ENCODE data around the gene AKAP13.

The AKAP13 gene

DNA sequence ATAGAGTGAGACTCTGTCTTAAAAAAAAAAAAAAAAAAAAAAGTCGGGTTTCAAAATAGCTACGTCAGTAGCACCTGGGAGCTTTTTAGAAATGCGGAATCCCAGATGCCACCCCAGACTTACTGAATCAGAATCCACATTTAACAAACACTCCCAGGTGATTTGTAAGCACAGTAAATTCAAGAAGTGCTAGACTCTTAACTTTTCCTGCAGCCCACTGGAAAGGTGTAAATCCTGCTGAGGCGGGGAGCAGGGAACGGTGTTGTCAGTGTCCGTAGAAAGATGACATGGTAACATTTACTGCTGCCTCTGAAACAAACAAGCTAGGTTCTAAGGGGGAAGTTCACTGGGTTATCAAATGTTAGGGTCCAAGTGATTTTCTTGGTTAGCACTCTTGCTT, 2.4 kb upstream of the AKAP13 start:
- TF ChIP-seq EZH2phosphoT487 (conservative IDR thresholded peaks at IDR 0.05; ENCODE audit: low read length) = no peak
- no peak for TF ChIP-seq CTCF (IDR thresholded peaks at IDR 0.05; ENCODE audit: insufficient read depth, low read length, poor library complexity, severe bottlenecking)
- H2AFZ ChIP-seq (ENCODE audit: low read depth, low read length, severe bottlenecking) = no peak overlapping the region
- peaks cover 23% of the 10 kb centered on the region for H3F3A ChIP-seq (ENCODE audit: insufficient read depth)
- no peak overlapping the region for H3K27ac ChIP-seq (ENCODE audit: low read depth, low read length)
- no peaks in the 10 kb centered on the region for H3K36me3 ChIP-seq (ENCODE audit: low read length)
- no peak overlapping the region for H3K9ac ChIP-seq (ENCODE audit: low read length)
- H3K79me2 ChIP-seq (ENCODE audit: insufficient read depth, low read length) = peaks cover 21% of the 10 kb centered on the region
- H3K4me3 ChIP-seq (ENCODE audit: insufficient read depth, low read length, poor library complexity, severe bottlenecking) = no peak overlapping the region
- no peaks in the 10 kb centered on the region for H3K27me3 ChIP-seq (ENCODE audit: low read length)
- no peaks in the 10 kb centered on the region for H3K9me2 ChIP-seq (replicated peaks; ENCODE audit: insufficient read depth, low read length)
- H3K9me3 ChIP-seq (ENCODE audit: insufficient read depth, low read length) = no peaks in the 10 kb centered on the region
- no peaks in the 10 kb centered on the region for H4K20me1 ChIP-seq (ENCODE audit: low read depth, low read length)
- H3K4me2 ChIP-seq (ENCODE audit: low read depth, low read length, poor library complexity, severe bottlenecking) = no peak overlapping the region

DNA sequence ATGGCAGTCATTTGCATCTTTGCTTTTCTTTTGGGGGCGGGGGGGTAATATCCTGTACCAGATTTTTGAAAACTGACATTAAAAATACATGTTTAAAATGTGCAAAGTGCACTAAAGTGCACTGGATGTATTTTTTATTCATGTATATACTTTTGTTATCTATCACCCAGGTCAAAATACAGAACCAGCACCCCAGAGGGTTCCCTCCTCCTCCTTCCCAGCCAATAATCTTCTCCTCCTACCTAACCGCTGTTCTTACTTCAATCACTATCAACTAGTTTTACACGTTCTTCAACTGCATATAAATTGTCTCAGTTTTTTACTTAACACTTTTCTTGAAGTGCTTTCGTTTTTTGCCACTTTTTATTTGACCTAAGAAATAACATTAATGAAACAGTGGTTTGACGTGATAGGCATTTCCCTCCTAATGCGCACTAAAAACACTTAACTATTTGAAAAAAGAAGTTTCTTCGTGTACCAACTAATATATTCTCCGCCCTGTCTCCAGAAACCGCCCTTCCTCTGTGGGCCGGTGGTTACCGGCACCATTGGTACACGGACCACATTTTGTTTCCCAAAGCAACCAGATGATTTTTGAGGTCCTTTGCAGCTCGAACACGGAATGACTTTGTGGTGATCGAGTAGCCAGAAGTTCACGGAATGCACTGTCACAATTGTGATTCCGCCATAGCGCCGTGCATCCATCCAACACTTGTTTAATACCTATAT, 836 bp upstream of the AKAP13 start:
- TF ChIP-seq EZH2phosphoT487 (conservative IDR thresholded peaks at IDR 0.05; ENCODE audit: low read length) = no peak
- no peak for TF ChIP-seq CTCF (IDR thresholded peaks at IDR 0.05; ENCODE audit: insufficient read depth, low read length, poor library complexity, severe bottlenecking)
- Histone ChIP-seq H4K20me1 (ENCODE audit: low read depth, low read length) (no peaks in the 10 kb centered on the region), H3K9ac (ENCODE audit: low read length) (peak overlapping the region; percentile 64), H3K79me2 (ENCODE audit: insufficient read depth, low read length) (peaks cover 37% of the 10 kb centered on the region), H3K9me2 (replicated peaks; ENCODE audit: insufficient read depth, low read length) (no peaks in the 10 kb centered on the region), H3K4me3 (ENCODE audit: insufficient read depth, low read length, poor library complexity, severe bottlenecking) (peak overlapping the region; percentile 61), H3K9me3 (ENCODE audit: insufficient read depth, low read length) (no peaks in the 10 kb centered on the region), H3K4me2 (ENCODE audit: low read depth, low read length, poor library complexity, severe bottlenecking) (peak overlapping the region; percentile 65), H2AFZ (ENCODE audit: low read depth, low read length, severe bottlenecking) (peak overlapping the region; percentile 38), H3F3A (ENCODE audit: insufficient read depth) (peaks cover 37% of the 10 kb centered on the region), H3K27ac (ENCODE audit: low read depth, low read length) (peak overlapping the region; percentile 95), H3K27me3 (ENCODE audit: low read length) (no peaks in the 10 kb centered on the region), H3K36me3 (ENCODE audit: low read length) (no peaks in the 10 kb centered on the region)

DNA sequence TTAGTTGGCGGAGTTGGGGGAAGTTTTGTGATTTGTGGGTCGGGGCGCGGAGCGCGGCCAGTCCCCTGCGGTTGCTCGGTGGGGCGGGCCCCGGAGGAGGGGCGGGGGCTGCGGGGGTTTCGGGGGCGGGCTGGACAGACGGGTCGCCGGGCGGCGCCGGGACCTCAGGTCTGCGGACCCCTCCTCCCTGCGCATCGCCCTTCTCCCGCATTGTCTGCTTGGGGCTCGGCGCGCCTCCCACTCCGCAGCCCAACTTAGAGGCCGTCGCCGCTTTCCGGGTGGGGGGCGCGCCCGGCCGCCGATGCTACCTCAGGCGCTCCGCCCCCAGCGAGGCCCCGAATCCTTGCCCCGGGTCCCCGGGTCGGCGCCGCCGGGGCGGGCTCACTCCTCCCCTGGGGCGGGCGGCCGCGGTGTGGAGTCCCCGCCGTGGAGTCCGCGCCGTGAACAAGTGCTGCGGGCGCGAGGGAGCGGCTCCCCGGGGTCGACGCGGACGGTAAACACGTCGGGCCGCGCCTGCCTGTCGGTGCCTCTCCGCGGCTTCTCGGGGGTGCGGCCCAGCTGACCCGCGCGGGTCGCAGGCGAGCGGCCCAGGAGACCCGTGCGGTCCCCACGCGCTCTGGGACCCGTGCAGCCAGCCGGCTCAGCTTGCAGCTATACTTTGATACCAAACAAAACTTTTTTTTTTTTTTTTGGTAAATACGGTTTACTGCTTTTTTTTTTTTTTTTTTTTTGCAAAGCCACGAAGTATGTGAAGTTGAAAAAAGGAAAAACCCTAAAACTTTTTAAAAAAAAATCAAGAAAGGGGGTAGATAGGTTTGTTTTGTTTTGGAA, 624 bp downstream of the AKAP13 start:
- TF ChIP-seq EZH2phosphoT487 (conservative IDR thresholded peaks at IDR 0.05; ENCODE audit: low read length) (no peak), CTCF (IDR thresholded peaks at IDR 0.05; ENCODE audit: insufficient read depth, low read length, poor library complexity, severe bottlenecking) (no peak)
- Histone ChIP-seq H2AFZ (ENCODE audit: low read depth, low read length, severe bottlenecking) (no peak overlapping the region), H3K9me3 (ENCODE audit: insufficient read depth, low read length) (no peaks in the 10 kb centered on the region), H3K9ac (ENCODE audit: low read length) (peak overlapping the region; percentile 88), H4K20me1 (ENCODE audit: low read depth, low read length) (no peaks in the 10 kb centered on the region), H3K36me3 (ENCODE audit: low read length) (no peaks in the 10 kb centered on the region), H3K27ac (ENCODE audit: low read depth, low read length) (peak overlapping the region; percentile 95), H3K79me2 (ENCODE audit: insufficient read depth, low read length) (peaks cover 51% of the 10 kb centered on the region), H3K9me2 (replicated peaks; ENCODE audit: insufficient read depth, low read length) (no peaks in the 10 kb centered on the region), H3K4me2 (ENCODE audit: low read depth, low read length, poor library complexity, severe bottlenecking) (peak overlapping the region; percentile 95), H3F3A (ENCODE audit: insufficient read depth) (peaks cover 50% of the 10 kb centered on the region), H3K4me3 (ENCODE audit: insufficient read depth, low read length, poor library complexity, severe bottlenecking) (peak overlapping the region; percentile 69), H3K27me3 (ENCODE audit: low read length) (no peaks in the 10 kb centered on the region)

All from SU-DHL-6 (cell line).